A673 (cell line): ENCODE data around the gene STYXL2. TPM values are rescaled to one million over a fixed set of nuclear protein-coding genes. Genes with fewer than 3 reads are reported as not detected.
A peak's percentile ranks its signal among the peaks of the same experiment; 100 is the strongest.

Experiments used
- Bru-seq: library from RNA; stranded (reverse); fragments of 400-500 nt; gene quantifications from one replicate; lab custom pipeline; 2021; lab: Mats Ljungman, UMichigan
- BruChase-seq, 2 experiments: library from RNA; stranded (reverse); fragments of 400-500 nt; gene quantifications; one replicate each; lab custom pipeline; 2021; lab: Mats Ljungman, UMichigan
- BruUV-seq: library from RNA; stranded (reverse); fragments of 400-500 nt; replicated peaks from 2 replicates; lab custom pipeline; 2021; lab: Mats Ljungman, UMichigan
- CTCF ChIA-PET: fragments of 300-600 bp; sonication (Branson Sonifier 250); formaldehyde crosslinking; loops from one replicate; lab custom pipeline; 2022; ENCODE audit warnings: antibody characterized with exemption; lab: Charles Lee
- POLR2A ChIA-PET: fragments of 300-600 bp; sonication (Branson Sonifier 250); formaldehyde crosslinking; loops from one replicate; lab custom pipeline; 2022; ENCODE audit warnings: antibody characterized with exemption; ENCODE audit not compliant: low non-redundant PET; lab: Charles Lee
- DNase-seq: peaks from one replicate; pipeline ENCODE4 v3.0.0-alpha.2; 2015; ENCODE audit warnings: low spot score
- H3K27ac ChIP-seq: fragments of 200-600 bp; sonication (generic); 2 replicates; pipeline ENCODE4 v1.5.1; 2016; ENCODE audit warnings: mixed run types, low read depth, mild to moderate bottlenecking, mixed read lengths, antibody characterized with exemption, low read length; ENCODE audit not compliant: poor library complexity, severe bottlenecking
- H3K27me3 ChIP-seq: fragments of 200-600 bp; sonication (generic); replicated peaks from 2 replicates; pipeline ENCODE4 v1.6.1; 2017; ENCODE audit warnings: mixed run types, low read depth, mild to moderate bottlenecking, mixed read lengths, antibody characterized with exemption, low read length; ENCODE audit not compliant: insufficient read depth, poor library complexity
- H3K36me3 ChIP-seq: fragments of 200-600 bp; sonication (generic); 2 replicates; pipeline ENCODE4 v1.6.1; 2016; ENCODE audit warnings: mixed run types, mild to moderate bottlenecking, mixed read lengths, antibody characterized with exemption, low read length; ENCODE audit not compliant: insufficient read depth, poor library complexity, severe bottlenecking
- H3K4me1 ChIP-seq: fragments of 200-600 bp; sonication (generic); 2 replicates; pipeline ENCODE4 v1.6.1; 2017; ENCODE audit warnings: mixed run types, mild to moderate bottlenecking, mixed read lengths, antibody characterized with exemption, low read length; ENCODE audit not compliant: insufficient read depth, poor library complexity, severe bottlenecking
- H3K4me3 ChIP-seq: fragments of 200-600 bp; sonication (generic); 2 replicates; pipeline ENCODE4 v1.5.1; 2016; ENCODE audit warnings: low read depth, mixed run types, mild to moderate bottlenecking, mixed read lengths, low read length; ENCODE audit not compliant: poor library complexity, severe bottlenecking
- H3K9me3 ChIP-seq: fragments of 200-600 bp; sonication (generic); 2 replicates; pipeline ENCODE4 v1.6.1; 2016; ENCODE audit warnings: mixed run types, low read depth, mild to moderate bottlenecking, mixed read lengths, antibody characterized with exemption, low read length; ENCODE audit not compliant: poor library complexity, severe bottlenecking
- CTCF ChIP-seq: fragments of 300-800, 200-600 bp; sonication (generic); conservative IDR thresholded peaks from 2 replicates; pipeline ENCODE4 v1.5.1; 2017; ENCODE audit warnings: low read depth, mild to moderate bottlenecking, antibody characterized with exemption, low read length, moderate library complexity, mixed read lengths
- EZH2 ChIP-seq: fragments of 200-600 bp; sonication (generic); IDR thresholded peaks from 2 replicates; pipeline ENCODE4 v1.6.1; 2017; ENCODE audit warnings: borderline replicate concordance, low read depth, mild to moderate bottlenecking, mixed read lengths, antibody characterized with exemption, low read length; ENCODE audit not compliant: poor library complexity, severe bottlenecking
- intact Hi-C: fragments of 100-400 bp; cut with micrococcal nuclease; formaldehyde crosslinking; loops from one replicate; pipeline ENCODE4 v1.10.0; 2022; ENCODE audit not compliant: unreplicated experiment
- long read RNA-seq: library from polyadenylated mRNA; stranded (forward); transcript quantifications from one replicate; pipeline ENCODE4 v2.0.0, GENCODE V29; 2022
- total RNA-seq: library from RNA; stranded (reverse); gene quantifications from 2 replicates; pipeline ENCODE4 v1.2.3, GENCODE V29; 2021

STYXL2 gene
- total RNA-seq (not detected in 2 replicates), Bru-seq, nascent RNA (percentile 3 among the genes with signal in this experiment), BruChase-seq, experiment 1, labeled RNA remaining after a 2-hour chase (percentile 2 among the genes with signal in this experiment), BruChase-seq, experiment 2, labeled RNA remaining after a 6-hour chase (not detected)
- long read RNA-seq, result 0 reads

- H3K27ac ChIP-seq, result no peak within 1 kb of the TSS
- no peaks in the 10 kb centered on the region for H3K36me3 ChIP-seq
- H3K4me1 ChIP-seq, result peaks cover 10% of the 10 kb centered on the region
- CTCF ChIA-PET, result no interaction called here
- TF ChIP-seq EZH2 (no peak), CTCF (no peak)
- no peaks in the 10 kb centered on the region for H3K27me3 ChIP-seq
- H3K9me3 ChIP-seq, result no peaks in the 10 kb centered on the region
- POLR2A ChIA-PET, result no interaction called here
- intact Hi-C loops, result no loop called here
- H3K4me3 ChIP-seq, result no peak within 1 kb of the TSS
- no peak for DNase-seq
- BruUV-seq, result no TSS peak
Observed at GRCh38 chr1:167093846-167094516, at the start of gene STYXL2. TSS of gene STYXL2 (plus strand) at chr1:167094075. CDS start at chr1:167094850, 775 bp downstream.

- intact Hi-C loops, result no loop called here
- TF ChIP-seq EZH2 (no peak), CTCF (no peak)
- CTCF ChIA-PET, result interaction anchor here (0.8 kb wide), 1 partner anchor 67 kb away, joined by 3 read pairs; no protein-coding TSS in a partner anchor
- peaks cover 35% of the 10 kb centered on the region for H3K27me3 ChIP-seq
- DNase-seq, result no peak
- H3K27ac ChIP-seq, result no peak overlapping the region
- no peaks in the 10 kb centered on the region for H3K4me1 ChIP-seq
- POLR2A ChIA-PET, result no interaction called here
- no TSS peak for BruUV-seq
- no peak overlapping the region for H3K4me3 ChIP-seq
- H3K9me3 ChIP-seq, result no peaks in the 10 kb centered on the region
- H3K36me3 ChIP-seq, result no peaks in the 10 kb centered on the region
Observed at GRCh38 chr1:167051907-167052306, 42.0 kb upstream of the STYXL2 start.

- intact Hi-C loops, result no loop called here
- Histone ChIP-seq H3K36me3 (no peaks in the 10 kb centered on the region), H3K27me3 (peaks cover 31% of the 10 kb centered on the region), H3K4me1 (no peaks in the 10 kb centered on the region), H3K9me3 (no peaks in the 10 kb centered on the region), H3K27ac (no peak overlapping the region), H3K4me3 (no peak overlapping the region)
- TF ChIP-seq EZH2, result no peak
- TF ChIP-seq CTCF, result peak; percentile 55
- peak; percentile 25 for DNase-seq
- ChIA-PET POLR2A (no interaction called here), CTCF (no interaction called here)
- BruUV-seq, result no TSS peak
Observed at GRCh38 chr1:167052389-167052788, 41.5 kb upstream of the STYXL2 start.
